Colon (tissue), 2 donors: ENCODE measurements around the gene CIB4.

Source experiments
- FAIRE-seq: peaks from 2 replicates; lab custom pipeline; 2012; peaks lifted over from hg19 to GRCh38; lab: Jason Lieb, UNC
- donor health status: control.
- donor health status: control.

CIB4 gene

GRCh38 chr2:26640331-26640745 lies 828 bp downstream of the CIB4 start:
- no peak for FAIRE-seq

GRCh38 chr2:26639685-26640243 lies 1.4 kb downstream of the CIB4 start:
- no peak for FAIRE-seq

- no peak for FAIRE-seq
Measured at GRCh38 chr2:26637811-26638310, 3.3 kb downstream of the CIB4 start.

- FAIRE-seq, result no peak
Measured at GRCh38 chr2:26636935-26637334, 4.2 kb downstream of the CIB4 start.

GRCh38 chr2:26635401-26635800 lies 5.8 kb downstream of the CIB4 start:
- FAIRE-seq, result no peak

GRCh38 chr2:26634636-26635230 lies 6.4 kb downstream of the CIB4 start:
- no peak for FAIRE-seq

GRCh38 chr2:26633993-26634595 lies 7.1 kb downstream of the CIB4 start:
- FAIRE-seq, result no peak

GRCh38 chr2:26633351-26633945 lies 7.7 kb downstream of the CIB4 start:
- no peak for FAIRE-seq

- FAIRE-seq, result no peak
Measured at GRCh38 chr2:26632624-26633185, 8.5 kb downstream of the CIB4 start.

- FAIRE-seq, result no peak
Measured at GRCh38 chr2:26631401-26632170, 9.6 kb downstream of the CIB4 start.

GRCh38 chr2:26630669-26631360 lies 10.4 kb downstream of the CIB4 start:
- FAIRE-seq, result no peak

GRCh38 chr2:26630235-26630634 lies 10.9 kb downstream of the CIB4 start:
- no peak for FAIRE-seq

GRCh38 chr2:26629751-26630150 lies 11.4 kb downstream of the CIB4 start:
- no peak for FAIRE-seq

- FAIRE-seq, result no peak
Measured at GRCh38 chr2:26629346-26629630, 11.9 kb downstream of the CIB4 start.

- no peak for FAIRE-seq
Measured at GRCh38 chr2:26628561-26629345, 12.4 kb downstream of the CIB4 start.

- FAIRE-seq, result no peak
Measured at GRCh38 chr2:26627350-26628105, 13.6 kb downstream of the CIB4 start.

GRCh38 chr2:26626606-26627005 lies 14.6 kb downstream of the CIB4 start:
- FAIRE-seq, result no peak

GRCh38 chr2:26623541-26624495 lies 17.3 kb downstream of the CIB4 start:
- no peak for FAIRE-seq
